Motor neuron (in vitro differentiated cells): ENCODE results near the gene AFAP1. TPM values are rescaled to one million over a fixed set of nuclear protein-coding genes. Genes with fewer than 3 reads are reported as not detected.
A peak's percentile ranks its signal among the peaks of the same experiment; 100 is the strongest.

ENCODE experiments used
- ATAC-seq, 8 experiments: fragments of 200-7000 bp; cut with Tn5 transposase; replicated peaks in 6 of 8; 2 replicates each; pipeline ENCODE4 v1.8.0; 2021; ENCODE audit warnings: mild to moderate bottlenecking in 8 of 8, moderate library complexity in 8 of 8
- H3K27ac ChIP-seq, 2 donors: fragments of 250-450 bp; sonication (Bioruptor Pico); 2 replicates each; pipeline ENCODE4 v1.9.0; 2021; ENCODE audit warnings: antibody characterized with exemption in 2 of 2, mild to moderate bottlenecking in 2 of 2, moderate library complexity in 1 of 2
- H3K4me1 ChIP-seq, 2 donors: fragments of 250-450 bp; sonication (Bioruptor Pico); replicated peaks in 1 of 2; 2 replicates each; pipeline ENCODE4 v1.6.1; 2021; ENCODE audit warnings: antibody characterized with exemption in 2 of 2, mild to moderate bottlenecking in 2 of 2, moderate library complexity in 1 of 2
- H3K4me3 ChIP-seq, 5 donors: fragments of 250-450 bp; sonication (Bioruptor Pico); 2 replicates each; pipeline ENCODE4 v1.9.0; 2021; ENCODE audit warnings: antibody characterized with exemption in 5 of 5, mild to moderate bottlenecking in 5 of 5, moderate library complexity in 4 of 5
- WGBS, 10 experiments: fragments of 450-650 bp; shearing (Covaris generic); methylation state at CpG; one replicate each; pipeline ENCODE4 v1.0.0; 2022; 5-methylcytosine and 5-hydroxymethylcytosine counted together
- in situ Hi-C, 9 experiments: fragments of 400-800 bp; cut with MboI; loops; one replicate each; pipeline ENCODE4 v1.15.0; 2021; ENCODE audit warnings: low sequenced_read_pairs in 9 of 9, low pct_unique_long_range_greater_than_20kb in 2 of 9; ENCODE audit not compliant: unreplicated experiment in 9 of 9
- total RNA-seq, 8 experiments: library from RNA; unstranded; fragments of 300-600 nt; gene quantifications; 2 replicates each; pipeline versions ENCODE4 v1.2.3 to v1.2.4, GENCODE V29; 2022

AFAP1 gene
- total RNA-seq, 8 experiments from 2014 or later = 25.1 to 209 (median 41.4) TPM

GRCh38 chr4:7726665-7727413 is 212.8 kb downstream of the AFAP1 start:
- 0 to 100% (median 50%) methylated on average over 1 to 8 of the region's 22 CpGs; no CpG with 5 or more reads in 3 of the 10 experiments for WGBS, 10 experiments

GRCh38 chr4:7725951-7726350 is 213.7 kb downstream of the AFAP1 start:
- Histone ChIP-seq H3K4me3 (no peak overlapping the region), H3K27ac (no peak overlapping the region), H3K4me1 (peaks cover 9 to 13% of the 10 kb centered on the region in 2 donors)
- no peak for ATAC-seq
- 69 to 73% (median 70%) methylated on average over 2 to 4 of the region's 9 CpGs; no CpG with 5 or more reads in 7 of the 10 experiments for WGBS, 10 experiments
- in situ Hi-C loops = loop anchor here in 1 of 9 experiments (10.0 kb wide), 1 partner anchor 531 kb away; the partner anchor contains the start of gene SORCS2

More at GRCh38 chr4:7726665-7727413, 212.8 kb downstream of the AFAP1 start:
- Histone ChIP-seq H3K4me1 (peaks cover 13 to 22% of the 10 kb centered on the region in 2 donors), H3K4me3 (no peak overlapping the region), H3K27ac (no peak overlapping the region)
- ATAC-seq = no peak
- in situ Hi-C loops = loop anchor here in 1 of 9 experiments (10.0 kb wide), 1 partner anchor 532 kb away; the partner anchor contains the start of gene SORCS2

- in situ Hi-C loops = loop anchor here in 6 of 9 experiments (10.0 to 25.0 kb wide), 3 partner anchors 411 to 536 kb away; partner anchors contain the start of gene SORCS2 (in 6 of the 6)
- 97 to 100% (median 97%) methylated on average over 2 to 7 of the region's 16 CpGs; no CpG with 5 or more reads in 7 of the 10 experiments for WGBS, 10 experiments
- ATAC-seq = no peak
- Histone ChIP-seq H3K27ac (no peak overlapping the region), H3K4me3 (no peak overlapping the region), H3K4me1 (peaks cover 4 to 6% of the 10 kb centered on the region in 2 donors)
Observed at GRCh38 chr4:7723625-7724024, 216.0 kb downstream of the AFAP1 start.

- WGBS, 10 experiments = 60 to 100% (median 71%) methylated on average over 1 to 8 of the region's 22 CpGs; no CpG with 5 or more reads in 4 of the 10 experiments
- no peak for ATAC-seq
- no peak overlapping the region for H3K4me3 ChIP-seq
- peaks cover 6 to 7% of the 10 kb centered on the region in 2 donors for H3K4me1 ChIP-seq
- no peak overlapping the region for H3K27ac ChIP-seq
- in situ Hi-C loops = loop anchor here in 6 of 9 experiments (10.0 to 25.0 kb wide), 3 partner anchors 411 to 536 kb away; partner anchors contain the start of gene SORCS2 (in 6 of the 6)
Observed at GRCh38 chr4:7722766-7723387, 216.8 kb downstream of the AFAP1 start.

- Histone ChIP-seq H3K27ac (no peak overlapping the region), H3K4me3 (no peak overlapping the region), H3K4me1 (peaks cover 5 to 6% of the 10 kb centered on the region in 2 donors)
- WGBS, 10 experiments = 77 to 100% (median 90%) methylated on average over 1 to 7 of the region's 13 CpGs; no CpG with 5 or more reads in 5 of the 10 experiments
- in situ Hi-C loops = loop anchor here in 6 of 9 experiments (10.0 to 25.0 kb wide), 3 partner anchors 410 to 535 kb away; partner anchors contain the start of gene SORCS2 (in 6 of the 6)
- ATAC-seq = no peak
Observed at GRCh38 chr4:7721984-7722551, 217.6 kb downstream of the AFAP1 start.

- no peak overlapping the region for H3K27ac ChIP-seq
- in situ Hi-C loops = loop anchor here in 6 of 9 experiments (10.0 to 25.0 kb wide), 3 partner anchors 407 to 532 kb away; partner anchors contain the start of gene SORCS2 (in 6 of the 6)
- peak; percentile 89 to 98 (median 96) for ATAC-seq
- WGBS, 10 experiments = 0 to 79% (median 37%) methylated on average over 1 to 10 of the region's 33 CpGs; no CpG with 5 or more reads in 3 of the 10 experiments
- peaks cover 5 to 6% of the 10 kb centered on the region in 2 donors for H3K4me1 ChIP-seq
- peak overlapping the region in 1 of 5 donors; percentile 21 for H3K4me3 ChIP-seq
Observed at GRCh38 chr4:7719354-7720174, 220.1 kb downstream of the AFAP1 start.

- WGBS, 10 experiments = 20 to 80% (median 54%) methylated on average over 1 to 9 of the region's 24 CpGs; no CpG with 5 or more reads in 2 of the 10 experiments
- no peak for ATAC-seq
- Histone ChIP-seq H3K27ac (no peak overlapping the region), H3K4me3 (no peak overlapping the region), H3K4me1 (peaks cover 5 to 6% of the 10 kb centered on the region in 2 donors)
- in situ Hi-C loops = loop anchor here in 5 of 9 experiments (25.0 kb wide), 2 partner anchors 406 to 531 kb away; partner anchors contain the start of gene SORCS2 (in 5 of the 5)
Observed at GRCh38 chr4:7717946-7718490, 221.6 kb downstream of the AFAP1 start.

GRCh38 chr4:7717161-7717560 is 222.5 kb downstream of the AFAP1 start:
- in situ Hi-C loops = loop anchor here in 5 of 9 experiments (25.0 kb wide), 2 partner anchors 405 to 530 kb away; partner anchors contain the start of gene SORCS2 (in 5 of the 5)
- Histone ChIP-seq H3K27ac (no peak overlapping the region), H3K4me3 (no peak overlapping the region), H3K4me1 (peaks cover 8 to 12% of the 10 kb centered on the region in 2 donors)
- no peak for ATAC-seq
- 56 to 100% (median 80%) methylated on average over 1 to 7 of the region's 11 CpGs; no CpG with 5 or more reads in 3 of the 10 experiments for WGBS, 10 experiments

GRCh38 chr4:7716010-7716721 is 223.5 kb downstream of the AFAP1 start:
- in situ Hi-C loops = loop anchor here in 5 of 9 experiments (25.0 kb wide), 2 partner anchors 404 to 529 kb away; partner anchors contain the start of gene SORCS2 (in 5 of the 5)
- H3K4me1 ChIP-seq = peaks cover 11 to 17% of the 10 kb centered on the region in 2 donors
- no peak overlapping the region for H3K27ac ChIP-seq
- no peak overlapping the region for H3K4me3 ChIP-seq
- ATAC-seq = no peak
- WGBS, 10 experiments = 57 to 92% (median 78%) methylated on average over 1 to 6 of the region's 6 CpGs

GRCh38 chr4:7715271-7716009 is 224.2 kb downstream of the AFAP1 start:
- Histone ChIP-seq H3K27ac (no peak overlapping the region), H3K4me3 (no peak overlapping the region), H3K4me1 (peaks cover 18 to 23% of the 10 kb centered on the region in 2 donors)
- ATAC-seq = no peak
- 62 to 92% (median 82%) methylated on average over 1 to 4 of the region's 11 CpGs; no CpG with 5 or more reads in 4 of the 10 experiments for WGBS, 10 experiments
- in situ Hi-C loops = loop anchor here in 5 of 9 experiments (25.0 kb wide), 2 partner anchors 403 to 528 kb away; partner anchors contain the start of gene SORCS2 (in 5 of the 5)
